CD14-positive monocyte (primary cell): ENCODE data around the gene FBF1. TPM values are rescaled to one million over a fixed set of nuclear protein-coding genes. Genes with fewer than 3 reads are reported as not detected.

Experiments
- DNase-seq, 3 donors: peaks; one replicate each; pipeline ENCODE4 v3.0.0-alpha.2; 2011 to 2022
- H2AFZ ChIP-seq: 2 replicates; pipeline ENCODE4 v1.6.0; 2012; ENCODE audit warnings: mild to moderate bottlenecking, low read depth, low read length, inconsistent platforms; ENCODE audit not compliant: insufficient read depth, poor library complexity, severe bottlenecking
- H3K27ac ChIP-seq, 2 donors: 1 replicate in 1 of 2; 2 replicates in 1 of 2; pipeline ENCODE4 v1.5.1; 2012 to 2013; ENCODE audit warnings: low read length in 2 of 2, control low read depth in 1 of 2, inconsistent platforms in 1 of 2, low read depth in 1 of 2, mild to moderate bottlenecking in 1 of 2
- H3K27me3 ChIP-seq, 2 donors: one replicate each; pipeline versions ENCODE4 v1.6.0 to v1.6.1; 2011 to 2013; ENCODE audit warnings: low read length in 2 of 2; ENCODE audit not compliant: control insufficient read depth in 2 of 2, insufficient read depth in 2 of 2
- H3K36me3 ChIP-seq, 2 donors: replicated peaks in 1 of 2; 1 replicate in 1 of 2; 2 replicates in 1 of 2; pipeline versions ENCODE4 v1.5.1 to v1.6.1; 2012 to 2013; ENCODE audit warnings: low read length in 2 of 2, control low read depth in 1 of 2, inconsistent platforms in 1 of 2, mild to moderate bottlenecking in 1 of 2; ENCODE audit not compliant: insufficient read depth in 2 of 2, control insufficient read depth in 1 of 2
- H3K4me1 ChIP-seq, 2 donors: 1 replicate in 1 of 2; 2 replicates in 1 of 2; pipeline versions ENCODE4 v1.5.1 to v1.6.1; 2012 to 2013; ENCODE audit warnings: low read length in 2 of 2, control low read depth in 1 of 2, inconsistent platforms in 1 of 2, mild to moderate bottlenecking in 1 of 2, moderate library complexity in 1 of 2; ENCODE audit not compliant: insufficient read depth in 2 of 2, control insufficient read depth in 1 of 2
- H3K4me2 ChIP-seq: replicated peaks from 2 replicates; pipeline ENCODE3; 2012; ENCODE audit warnings: low read length, moderate library complexity, mild to moderate bottlenecking; ENCODE audit not compliant: poor library complexity, severe bottlenecking; ENCODE audit errors: extremely low read depth
- H3K4me3 ChIP-seq, 3 experiments: fragments of 200-600 bp in 1 of 3; sonication (generic) in 1 of 3; replicated peaks in 1 of 3; 1 replicate in 2 of 3; 2 replicates in 1 of 3; pipeline ENCODE4 v1.5.1; 2011 to 2013; ENCODE audit warnings: low read length in 3 of 3, mild to moderate bottlenecking in 3 of 3, control low read depth in 2 of 3, low read depth in 2 of 3, inconsistent platforms in 1 of 3, moderate library complexity in 1 of 3
- H3K79me2 ChIP-seq: 2 replicates; pipeline ENCODE4 v1.6.0; 2012; ENCODE audit warnings: mild to moderate bottlenecking, control low read depth, inconsistent platforms, low read length, moderate library complexity; ENCODE audit not compliant: insufficient read depth
- H3K9ac ChIP-seq: 2 replicates; pipeline ENCODE4 v1.6.0; 2017; ENCODE audit warnings: low read length, mild to moderate bottlenecking; ENCODE audit not compliant: insufficient read depth, poor library complexity, severe bottlenecking
- H3K9me3 ChIP-seq, 2 donors: replicated peaks in 1 of 2; 1 replicate in 1 of 2; 2 replicates in 1 of 2; pipeline versions ENCODE4 v1.5.1 to v1.6.1; 2012 to 2013; ENCODE audit warnings: low read length in 2 of 2, control low read depth in 1 of 2; ENCODE audit not compliant: control insufficient read depth in 1 of 2, insufficient read depth in 1 of 2
- H4K20me1 ChIP-seq: 2 replicates; pipeline ENCODE4 v1.6.0; 2012; ENCODE audit warnings: mild to moderate bottlenecking, low read length, control low read depth, moderate library complexity; ENCODE audit not compliant: insufficient read depth
- H3K27ac Mint-ChIP-seq, 7 donors: one replicate each; pipeline ENCODE4 v1.8.0; 2020; ENCODE audit warnings: mild to moderate bottlenecking in 7 of 7, mixed read lengths in 7 of 7, moderate library complexity in 6 of 7, inconsistent platforms in 2 of 7
- H3K27me3 Mint-ChIP-seq, 3 donors: one replicate each; pipeline ENCODE4 v1.8.0; 2021 to 2022; ENCODE audit warnings: low read depth in 3 of 3, mild to moderate bottlenecking in 3 of 3, mixed read lengths in 3 of 3, moderate library complexity in 3 of 3, inconsistent platforms in 1 of 3
- H3K36me3 Mint-ChIP-seq, 2 donors: one replicate each; pipeline ENCODE4 v1.8.0; 2020; ENCODE audit warnings: mixed read lengths in 2 of 2, inconsistent platforms in 1 of 2, mild to moderate bottlenecking in 1 of 2
- H3K4me1 Mint-ChIP-seq: one replicate; pipeline ENCODE4 v1.8.0; 2020; ENCODE audit warnings: mild to moderate bottlenecking, mixed read lengths
- H3K4me3 Mint-ChIP-seq, 2 donors: one replicate each; pipeline ENCODE4 v1.8.0; 2020; ENCODE audit warnings: mild to moderate bottlenecking in 2 of 2, mixed read lengths in 2 of 2, moderate library complexity in 1 of 2
- H3K9me3 Mint-ChIP-seq, 7 donors: one replicate each; pipeline ENCODE4 v1.8.0; 2020 to 2022; ENCODE audit warnings: mixed read lengths in 7 of 7, mild to moderate bottlenecking in 6 of 7, moderate library complexity in 6 of 7, inconsistent platforms in 2 of 7
- WGBS: methylation state at CpG from one replicate; pipeline ENCODE4 v1.1.5; 2013; ENCODE audit warnings: missing lambda C conversion rate; ENCODE audit not compliant: insufficient coverage; 5-methylcytosine and 5-hydroxymethylcytosine counted together
- intact Hi-C, 2 donors: fragments of 100-400 bp; cut with micrococcal nuclease; formaldehyde crosslinking; loops; one replicate each; pipeline versions ENCODE4 v1.15.0 to v1.15.1; 2023
- polyA plus RNA-seq, 3 donors: library from polyadenylated mRNA; depleted of rRNA in 1 of 3; unstranded in 2 of 3; stranded (reverse) in 1 of 3; fragments of 300-500 nt in 2 of 3; fragments of >200 nt in 1 of 3; fragmentation: Illumina TruSeq in 2 of 3; gene quantifications; 1 replicate in 2 of 3; 2 replicates in 1 of 3; pipeline ENCODE4 v1.2.3, GENCODE V29; 2012 to 2021
- TF ChIP-seq, protein P1 (sequence below): fragments of 200-600 bp; IDR thresholded peaks from one replicate; pipeline ENCODE4 v1.8.0; 2022; ENCODE audit warnings: antibody characterized with exemption, mild to moderate bottlenecking

FBF1 gene
- polyA plus RNA-seq, 3 donors, result 0.32 to 4.4 (median 0.62) TPM

GRCh38 chr17:75875182-75875939, 65.5 kb downstream of the FBF1 start:
- TF ChIP-seq, protein P1, sequence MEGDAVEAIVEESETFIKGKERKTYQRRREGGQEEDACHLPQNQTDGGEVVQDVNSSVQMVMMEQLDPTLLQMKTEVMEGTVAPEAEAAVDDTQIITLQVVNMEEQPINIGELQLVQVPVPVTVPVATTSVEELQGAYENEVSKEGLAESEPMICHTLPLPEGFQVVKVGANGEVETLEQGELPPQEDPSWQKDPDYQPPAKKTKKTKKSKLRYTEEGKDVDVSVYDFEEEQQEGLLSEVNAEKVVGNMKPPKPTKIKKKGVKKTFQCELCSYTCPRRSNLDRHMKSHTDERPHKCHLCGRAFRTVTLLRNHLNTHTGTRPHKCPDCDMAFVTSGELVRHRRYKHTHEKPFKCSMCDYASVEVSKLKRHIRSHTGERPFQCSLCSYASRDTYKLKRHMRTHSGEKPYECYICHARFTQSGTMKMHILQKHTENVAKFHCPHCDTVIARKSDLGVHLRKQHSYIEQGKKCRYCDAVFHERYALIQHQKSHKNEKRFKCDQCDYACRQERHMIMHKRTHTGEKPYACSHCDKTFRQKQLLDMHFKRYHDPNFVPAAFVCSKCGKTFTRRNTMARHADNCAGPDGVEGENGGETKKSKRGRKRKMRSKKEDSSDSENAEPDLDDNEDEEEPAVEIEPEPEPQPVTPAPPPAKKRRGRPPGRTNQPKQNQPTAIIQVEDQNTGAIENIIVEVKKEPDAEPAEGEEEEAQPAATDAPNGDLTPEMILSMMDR, result no peak
- peak overlapping the region; percentile 58 for H3K4me2 ChIP-seq
- intact Hi-C loops, result no loop called here
- H3K4me1 ChIP-seq, result peaks cover 27 to 38% of the 10 kb centered on the region in 2 donors
- no peaks in the 10 kb centered on the region for H3K79me2 ChIP-seq
- Mint-ChIP-seq H3K9me3 (peaks cover 0 to 14% (median 4%) of the 10 kb centered on the region in 7 donors), H3K36me3 (peaks cover 2 to 6% of the 10 kb centered on the region in 2 donors), H3K27me3 (peaks cover 44 to 54% (median 45%) of the 10 kb centered on the region in 3 donors), H3K4me3 (peak overlapping the region in 1 of 2 donors; percentile 95), H3K27ac (no peak overlapping the region), H3K4me1 (peaks cover 28% of the 10 kb centered on the region)
- DNase-seq, result no peak
- H3K27ac ChIP-seq, result no peak overlapping the region
- no peak overlapping the region for H3K9ac ChIP-seq
- 71% methylated on average over 6 of the region's 18 CpGs for WGBS
- no peaks in the 10 kb centered on the region for H3K36me3 ChIP-seq
- no peak overlapping the region for H2AFZ ChIP-seq
- peaks cover 16 to 43% of the 10 kb centered on the region in 2 donors for H3K27me3 ChIP-seq
- H4K20me1 ChIP-seq, result no peaks in the 10 kb centered on the region
- peak overlapping the region in 1 of 3 experiments; percentile 60 for H3K4me3 ChIP-seq
- peaks cover 0 to 5% of the 10 kb centered on the region in 2 donors for H3K9me3 ChIP-seq

- H3K4me3 ChIP-seq, result no peak overlapping the region
- H3K4me3 Mint-ChIP-seq, result no peak overlapping the region
- H3K27ac Mint-ChIP-seq, result no peak overlapping the region
- H3K4me2 ChIP-seq, result no peak overlapping the region
- no peak for DNase-seq
- TF ChIP-seq, protein P1, result no peak
- no peaks in the 10 kb centered on the region for H3K36me3 ChIP-seq
- H2AFZ ChIP-seq, result no peak overlapping the region
- peaks cover 2 to 6% of the 10 kb centered on the region in 2 donors for H3K36me3 Mint-ChIP-seq
- peaks cover 0 to 14% (median 4%) of the 10 kb centered on the region in 7 donors for H3K9me3 Mint-ChIP-seq
- intact Hi-C loops, result no loop called here
- WGBS, result 96% methylated on average over 26 of the region's 38 CpGs
- no peaks in the 10 kb centered on the region for H4K20me1 ChIP-seq
- peaks cover 28% of the 10 kb centered on the region for H3K4me1 Mint-ChIP-seq
- H3K4me1 ChIP-seq, result peaks cover 27 to 38% of the 10 kb centered on the region in 2 donors
- peaks cover 14 to 35% of the 10 kb centered on the region in 2 donors for H3K27me3 ChIP-seq
- H3K27ac ChIP-seq, result no peak overlapping the region
- no peak overlapping the region for H3K9ac ChIP-seq
- H3K9me3 ChIP-seq, result peaks cover 0 to 5% of the 10 kb centered on the region in 2 donors
- no peaks in the 10 kb centered on the region for H3K79me2 ChIP-seq
- H3K27me3 Mint-ChIP-seq, result peaks cover 36 to 46% (median 37%) of the 10 kb centered on the region in 3 donors
Measured at GRCh38 chr17:75874323-75875181, 66.3 kb downstream of the FBF1 start.
